Kidney (tissue), 14 donors: ENCODE measurements around the gene MAGEB3. TPM values are rescaled to one million over a fixed set of nuclear protein-coding genes. Genes with fewer than 3 reads are reported as not detected.
A peak's percentile ranks its signal among the peaks of the same experiment; 100 is the strongest.

Experiments
- DNase-seq, 5 donors: peaks; one replicate each; pipeline ENCODE4 v3.0.0-alpha.2; 2013 to 2020
- FAIRE-seq: peaks from 2 replicates; lab custom pipeline; 2012; peaks lifted over from hg19 to GRCh38; lab: Jason Lieb, UNC
- H3K27ac ChIP-seq, 2 donors: one replicate each; pipeline ENCODE4 v1.7.0; 2013; ENCODE audit warnings: low read depth in 2 of 2, low read length in 2 of 2, inconsistent platforms in 1 of 2
- H3K27me3 ChIP-seq: one replicate; pipeline ENCODE4 v1.7.1; 2013; ENCODE audit warnings: low read length, inconsistent platforms; ENCODE audit not compliant: control insufficient read depth, insufficient read depth
- H3K36me3 ChIP-seq, 3 donors: one replicate each; pipeline versions ENCODE4 v1.7.0 to v1.7.1; 2013; ENCODE audit warnings: low read length in 3 of 3, control low read depth in 1 of 3, inconsistent platforms in 1 of 3; ENCODE audit not compliant: insufficient read depth in 3 of 3, control insufficient read depth in 2 of 3
- H3K4me1 ChIP-seq, 3 donors: one replicate each; pipeline versions ENCODE4 v1.7.0 to v1.7.1; 2013; ENCODE audit warnings: low read length in 3 of 3, inconsistent platforms in 1 of 3, low read depth in 1 of 3; ENCODE audit not compliant: control insufficient read depth in 2 of 3, insufficient read depth in 2 of 3
- H3K4me3 ChIP-seq, 3 donors: one replicate each; pipeline versions ENCODE4 v1.7.0 to v1.8.1; 2013; ENCODE audit warnings: low read length in 3 of 3, control low read depth in 1 of 3, inconsistent platforms in 1 of 3
- H3K9ac ChIP-seq, 3 donors: one replicate each; pipeline versions ENCODE4 v1.7.0 to v1.7.1; 2013; ENCODE audit warnings: low read length in 3 of 3, control low read depth in 1 of 3, inconsistent platforms in 1 of 3
- H3K9me3 ChIP-seq, 3 donors: one replicate each; pipeline versions ENCODE4 v1.7.0 to v1.7.1; 2013; ENCODE audit warnings: low read length in 3 of 3, control low read depth in 1 of 3, inconsistent platforms in 1 of 3; ENCODE audit not compliant: control insufficient read depth in 2 of 3, insufficient read depth in 1 of 3
- intact Hi-C: fragments of 100-400 bp; cut with DNase I; formaldehyde crosslinking; loops from one replicate; pipeline ENCODE4 v1.11.1; 2022
- polyA plus RNA-seq: library from polyadenylated mRNA; stranded (reverse); fragments of 350-450 nt; fragmentation: Illumina TruSeq; extraction: RNeasy Lipid Tissue Mini Kit (QIAGEN cat#74804); gene quantifications from one replicate; pipeline ENCODE4 v1.2.3, GENCODE V29; 2014; ENCODE audit warnings: low read depth, low replicate concordance; ENCODE audit not compliant: insufficient read depth
- total RNA-seq: library from RNA; stranded (reverse); fragmentation: NEBNext Ultra II Directional; extraction: Animal tissue kit (Norgen Biotek cat#: 25700); gene quantifications from one replicate; pipeline ENCODE4 v1.2.1, GENCODE V29; 2021
- TF ChIP-seq, protein P1 (sequence below): IDR thresholded peaks from 3 replicates; pipeline ENCODE4 v1.5.1; 2012; ENCODE audit warnings: mild to moderate bottlenecking, moderate library complexity, borderline replicate concordance; ENCODE audit not compliant: insufficient read depth; ENCODE audit errors: extremely low read depth
- donor health status: control.
- donor health status: control.
- donor health status: control.
- donor health status: control.
- donor health status: control.
- donor health status: DM: yes; HTN: yes; CAD: no.
- donor health status: Normal renal cell carcinoma (clear cell type).

The MAGEB3 gene
- total and polyA plus RNA-seq, 2 donors from 2014 or later = not detected

- H3K9ac ChIP-seq = no peak overlapping the region
- FAIRE-seq (peak; percentile 76), DNase-seq (no peak)
- intact Hi-C loops = no loop called here
- TF ChIP-seq, protein P1, sequence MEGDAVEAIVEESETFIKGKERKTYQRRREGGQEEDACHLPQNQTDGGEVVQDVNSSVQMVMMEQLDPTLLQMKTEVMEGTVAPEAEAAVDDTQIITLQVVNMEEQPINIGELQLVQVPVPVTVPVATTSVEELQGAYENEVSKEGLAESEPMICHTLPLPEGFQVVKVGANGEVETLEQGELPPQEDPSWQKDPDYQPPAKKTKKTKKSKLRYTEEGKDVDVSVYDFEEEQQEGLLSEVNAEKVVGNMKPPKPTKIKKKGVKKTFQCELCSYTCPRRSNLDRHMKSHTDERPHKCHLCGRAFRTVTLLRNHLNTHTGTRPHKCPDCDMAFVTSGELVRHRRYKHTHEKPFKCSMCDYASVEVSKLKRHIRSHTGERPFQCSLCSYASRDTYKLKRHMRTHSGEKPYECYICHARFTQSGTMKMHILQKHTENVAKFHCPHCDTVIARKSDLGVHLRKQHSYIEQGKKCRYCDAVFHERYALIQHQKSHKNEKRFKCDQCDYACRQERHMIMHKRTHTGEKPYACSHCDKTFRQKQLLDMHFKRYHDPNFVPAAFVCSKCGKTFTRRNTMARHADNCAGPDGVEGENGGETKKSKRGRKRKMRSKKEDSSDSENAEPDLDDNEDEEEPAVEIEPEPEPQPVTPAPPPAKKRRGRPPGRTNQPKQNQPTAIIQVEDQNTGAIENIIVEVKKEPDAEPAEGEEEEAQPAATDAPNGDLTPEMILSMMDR = no peak
- H3K27ac ChIP-seq = no peak overlapping the region
- H3K4me1 ChIP-seq = no peaks in the 10 kb centered on the region
- no peaks in the 10 kb centered on the region for H3K9me3 ChIP-seq
- no peaks in the 10 kb centered on the region for H3K36me3 ChIP-seq
- H3K4me3 ChIP-seq = no peak overlapping the region
- no peaks in the 10 kb centered on the region for H3K27me3 ChIP-seq
Measured at GRCh38 chrX:30283456-30284200, 53.2 kb downstream of the MAGEB3 start.

Other genes with a start within 250 kb of the MAGEB3 start
- 0.16 TPM for gene MAGEB2, start 15.1 kb upstream of the MAGEB3 start, total RNA-seq
- not detected for gene MAGEB2, start 15.1 kb upstream of the MAGEB3 start, polyA plus RNA-seq
- not detected for gene MAGEB4, start 11.3 kb downstream of the MAGEB3 start, total RNA-seq
- gene MAGEB4, start 11.3 kb downstream of the MAGEB3 start, polyA plus RNA-seq = not detected
- not detected for gene MAGEB1, start 16.5 kb downstream of the MAGEB3 start, total RNA-seq
- gene MAGEB1, start 16.5 kb downstream of the MAGEB3 start, polyA plus RNA-seq = not detected
- gene NR0B1, start 78.7 kb downstream of the MAGEB3 start, total RNA-seq = 0.16 TPM
- gene NR0B1, start 78.7 kb downstream of the MAGEB3 start, polyA plus RNA-seq = not detected